ENCODE results near the gene GRM7. TPM values are rescaled to one million over a fixed set of nuclear protein-coding genes. Genes with fewer than 3 reads are reported as not detected.

Gene GRM7
- total and polyA plus RNA-seq, 2 experiments from 2014 or later, result 1.7 to 2.7 TPM

- Histone ChIP-seq H3K4me2 (no peak overlapping the region), H3K27ac (no peak overlapping the region), H3K27me3 (no peaks in the 10 kb centered on the region), H2AFZ (no peak overlapping the region), H4K20me1 (ENCODE audit: insufficient read depth, poor library complexity, severe bottlenecking) (no peaks in the 10 kb centered on the region), H3K9me2 (replicated peaks; ENCODE audit: insufficient read depth) (no peaks in the 10 kb centered on the region), H3K4me1 (ENCODE audit: insufficient read depth) (no peaks in the 10 kb centered on the region), H3K9me3 (ENCODE audit: low read depth) (no peaks in the 10 kb centered on the region), H3K79me2 (no peaks in the 10 kb centered on the region), H3K4me3 (no peak overlapping the region), H3K36me3 (replicated peaks; ENCODE audit: insufficient read depth, low read depth) (no peaks in the 10 kb centered on the region)
- TF ChIP-seq, protein P1, sequence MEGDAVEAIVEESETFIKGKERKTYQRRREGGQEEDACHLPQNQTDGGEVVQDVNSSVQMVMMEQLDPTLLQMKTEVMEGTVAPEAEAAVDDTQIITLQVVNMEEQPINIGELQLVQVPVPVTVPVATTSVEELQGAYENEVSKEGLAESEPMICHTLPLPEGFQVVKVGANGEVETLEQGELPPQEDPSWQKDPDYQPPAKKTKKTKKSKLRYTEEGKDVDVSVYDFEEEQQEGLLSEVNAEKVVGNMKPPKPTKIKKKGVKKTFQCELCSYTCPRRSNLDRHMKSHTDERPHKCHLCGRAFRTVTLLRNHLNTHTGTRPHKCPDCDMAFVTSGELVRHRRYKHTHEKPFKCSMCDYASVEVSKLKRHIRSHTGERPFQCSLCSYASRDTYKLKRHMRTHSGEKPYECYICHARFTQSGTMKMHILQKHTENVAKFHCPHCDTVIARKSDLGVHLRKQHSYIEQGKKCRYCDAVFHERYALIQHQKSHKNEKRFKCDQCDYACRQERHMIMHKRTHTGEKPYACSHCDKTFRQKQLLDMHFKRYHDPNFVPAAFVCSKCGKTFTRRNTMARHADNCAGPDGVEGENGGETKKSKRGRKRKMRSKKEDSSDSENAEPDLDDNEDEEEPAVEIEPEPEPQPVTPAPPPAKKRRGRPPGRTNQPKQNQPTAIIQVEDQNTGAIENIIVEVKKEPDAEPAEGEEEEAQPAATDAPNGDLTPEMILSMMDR (IDR thresholded peaks at IDR 0.05; ENCODE audit: poor library complexity), result peak; percentile 6
- no peak for TF ChIP-seq EZH2 (IDR thresholded peaks at IDR 0.05; ENCODE audit: borderline replicate concordance)
- no peak for TF ChIP-seq EZH2phosphoT487 (IDR thresholded peaks at IDR 0.05; ENCODE audit: low read depth, severe bottlenecking, unreplicated experiment)
- DNase-seq (ENCODE audit: low spot score), result no peak
- WGBS (ENCODE audit: low lambda C conversion rate, missing lambda C conversion rate), result 78% methylated on average over 3 of the region's 3 CpGs
These were observed 424.6 kb downstream of the GRM7 start for GRCh38 chr3:7285505-7285904.

- DNase-seq (ENCODE audit: low spot score), result no peak
- Histone ChIP-seq H3K9me3 (ENCODE audit: low read depth) (no peaks in the 10 kb centered on the region), H3K4me2 (no peak overlapping the region), H2AFZ (no peak overlapping the region), H3K27me3 (no peaks in the 10 kb centered on the region), H4K20me1 (ENCODE audit: insufficient read depth, poor library complexity, severe bottlenecking) (no peaks in the 10 kb centered on the region), H3K27ac (no peak overlapping the region), H3K36me3 (replicated peaks; ENCODE audit: insufficient read depth, low read depth) (no peaks in the 10 kb centered on the region), H3K4me3 (no peak overlapping the region), H3K9me2 (replicated peaks; ENCODE audit: insufficient read depth) (no peaks in the 10 kb centered on the region), H3K79me2 (no peaks in the 10 kb centered on the region), H3K4me1 (ENCODE audit: insufficient read depth) (no peaks in the 10 kb centered on the region)
- TF ChIP-seq, protein P1 (IDR thresholded peaks at IDR 0.05; ENCODE audit: poor library complexity), result no peak
- WGBS (ENCODE audit: low lambda C conversion rate, missing lambda C conversion rate), result 67% methylated on average over 3 of the region's 3 CpGs
These were observed 427.2 kb downstream of the GRM7 start for GRCh38 chr3:7288133-7288532.

GRCh38 chr3:7289121-7289520 lies 428.2 kb downstream of the GRM7 start:
- 69% methylated on average over 1 of the region's 1 CpG for WGBS (ENCODE audit: low lambda C conversion rate, missing lambda C conversion rate)

More at GRCh38 chr3:7289121-7289520, 428.2 kb downstream of the GRM7 start:
- H4K20me1 ChIP-seq (ENCODE audit: insufficient read depth, poor library complexity, severe bottlenecking), result no peaks in the 10 kb centered on the region
- H3K27me3 ChIP-seq, result no peaks in the 10 kb centered on the region
- DNase-seq (ENCODE audit: low spot score), result no peak
- no peak overlapping the region for H3K4me2 ChIP-seq
- H3K4me3 ChIP-seq, result no peak overlapping the region
- no peak overlapping the region for H3K27ac ChIP-seq
- H3K4me1 ChIP-seq (ENCODE audit: insufficient read depth), result no peaks in the 10 kb centered on the region
- no peaks in the 10 kb centered on the region for H3K36me3 ChIP-seq (replicated peaks; ENCODE audit: insufficient read depth, low read depth)
- H3K9me2 ChIP-seq (replicated peaks; ENCODE audit: insufficient read depth), result no peaks in the 10 kb centered on the region
- no peaks in the 10 kb centered on the region for H3K79me2 ChIP-seq
- TF ChIP-seq EZH2 (IDR thresholded peaks at IDR 0.05; ENCODE audit: borderline replicate concordance) (no peak), EZH2phosphoT487 (IDR thresholded peaks at IDR 0.05; ENCODE audit: low read depth, severe bottlenecking, unreplicated experiment) (no peak)
- TF ChIP-seq, protein P1 (IDR thresholded peaks at IDR 0.05; ENCODE audit: poor library complexity), result no peak
- no peaks in the 10 kb centered on the region for H3K9me3 ChIP-seq (ENCODE audit: low read depth)
- H2AFZ ChIP-seq, result no peak overlapping the region
